KMS-11 (cell line): ENCODE data around the gene SANBR.
"Not testable (repeated sequence)": the region's sequence is repeated elsewhere in the genome, so short reads cannot be mapped to it uniquely, and the experiment has no call there.

Experiments
- H2AFZ ChIP-seq: fragments of 200-600 bp; sonication (generic); 2 replicates; pipeline ENCODE4 v1.6.1; 2016; ENCODE audit warnings: antibody characterized with exemption, mixed run types, low read depth
- H3K27ac ChIP-seq: fragments of 200-600 bp; sonication (generic); 2 replicates; pipeline ENCODE4 v1.6.1; 2016; ENCODE audit warnings: mild to moderate bottlenecking, mixed run types
- H3K27me3 ChIP-seq: fragments of 200-600 bp; sonication (generic); 2 replicates; pipeline ENCODE4 v1.6.1; 2017; ENCODE audit warnings: mild to moderate bottlenecking, low read depth, mixed run types, moderate library complexity; ENCODE audit not compliant: insufficient read depth
- H3K36me3 ChIP-seq: fragments of 200-600 bp; sonication (generic); 2 replicates; pipeline ENCODE4 v1.6.1; 2017; ENCODE audit warnings: mild to moderate bottlenecking, mixed run types; ENCODE audit not compliant: insufficient read depth
- H3K4me1 ChIP-seq: fragments of 200-600 bp; sonication (generic); 2 replicates; pipeline ENCODE4 v1.6.1; 2016; ENCODE audit warnings: mild to moderate bottlenecking, low read depth, mixed run types; ENCODE audit not compliant: poor library complexity, severe bottlenecking
- H3K4me2 ChIP-seq: fragments of 200-600 bp; sonication (generic); 2 replicates; pipeline ENCODE4 v1.7.0; 2016; ENCODE audit warnings: mild to moderate bottlenecking, mixed run types
- H3K4me3 ChIP-seq: fragments of 200-600 bp; sonication (generic); IDR thresholded peaks from 2 replicates; pipeline ENCODE4 v1.6.1; 2017; ENCODE audit warnings: low read depth, low read length, mixed read lengths; ENCODE audit not compliant: insufficient read depth
- H3K79me2 ChIP-seq: fragments of 200-600 bp; sonication (generic); 2 replicates; pipeline ENCODE4 v1.6.1; 2016; ENCODE audit warnings: low read depth, mixed run types; ENCODE audit not compliant: insufficient read depth
- H3K9ac ChIP-seq: fragments of 200-600 bp; sonication (generic); 2 replicates; pipeline ENCODE4 v1.6.1; 2016; ENCODE audit warnings: mild to moderate bottlenecking, mixed run types
- H4K20me1 ChIP-seq: fragments of 200-600 bp; sonication (generic); 2 replicates; pipeline ENCODE4 v1.6.1; 2016; ENCODE audit warnings: mild to moderate bottlenecking, mixed run types; ENCODE audit not compliant: insufficient read depth
- TF ChIP-seq, protein P1 (sequence below): fragments of 200-600 bp; sonication (generic); conservative IDR thresholded peaks from 2 replicates; pipeline ENCODE4 v1.6.1; 2017; ENCODE audit warnings: low read depth, mild to moderate bottlenecking, antibody characterized with exemption, low read length, moderate library complexity, mixed read lengths

SANBR gene

DNA sequence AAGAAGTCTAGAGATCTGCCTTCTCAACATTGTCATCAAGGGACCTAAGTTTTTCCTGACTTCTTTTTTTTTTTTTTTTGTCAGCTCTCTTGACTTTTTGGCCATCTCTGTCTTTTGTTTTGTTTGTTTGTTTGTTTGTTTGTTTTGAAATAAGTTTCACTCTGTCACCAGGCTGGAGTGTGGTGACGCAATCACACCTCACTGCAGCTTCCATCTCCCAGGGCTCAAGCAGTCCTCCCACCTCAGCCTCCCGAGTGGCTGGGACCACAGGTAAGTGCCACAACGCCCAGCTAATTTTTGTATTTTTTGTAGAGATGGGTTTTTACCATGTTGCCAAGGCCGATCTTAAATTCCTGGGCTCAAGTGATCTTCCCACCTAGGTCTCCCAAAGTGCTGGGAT is 42.0 kb upstream of the SANBR start:
- Histone ChIP-seq H3K36me3 (no peaks in the 10 kb centered on the region), H3K79me2 (peaks cover 41% of the 10 kb centered on the region), H3K27ac (no peak overlapping the region), H3K4me3 (no peak overlapping the region), H3K27me3 (no peaks in the 10 kb centered on the region), H3K9ac (no peak overlapping the region), H3K4me2 (no peak overlapping the region), H4K20me1 (no peaks in the 10 kb centered on the region), H3K4me1 (peaks cover 17% of the 10 kb centered on the region), H2AFZ (no peak overlapping the region)
- TF ChIP-seq, protein P1, sequence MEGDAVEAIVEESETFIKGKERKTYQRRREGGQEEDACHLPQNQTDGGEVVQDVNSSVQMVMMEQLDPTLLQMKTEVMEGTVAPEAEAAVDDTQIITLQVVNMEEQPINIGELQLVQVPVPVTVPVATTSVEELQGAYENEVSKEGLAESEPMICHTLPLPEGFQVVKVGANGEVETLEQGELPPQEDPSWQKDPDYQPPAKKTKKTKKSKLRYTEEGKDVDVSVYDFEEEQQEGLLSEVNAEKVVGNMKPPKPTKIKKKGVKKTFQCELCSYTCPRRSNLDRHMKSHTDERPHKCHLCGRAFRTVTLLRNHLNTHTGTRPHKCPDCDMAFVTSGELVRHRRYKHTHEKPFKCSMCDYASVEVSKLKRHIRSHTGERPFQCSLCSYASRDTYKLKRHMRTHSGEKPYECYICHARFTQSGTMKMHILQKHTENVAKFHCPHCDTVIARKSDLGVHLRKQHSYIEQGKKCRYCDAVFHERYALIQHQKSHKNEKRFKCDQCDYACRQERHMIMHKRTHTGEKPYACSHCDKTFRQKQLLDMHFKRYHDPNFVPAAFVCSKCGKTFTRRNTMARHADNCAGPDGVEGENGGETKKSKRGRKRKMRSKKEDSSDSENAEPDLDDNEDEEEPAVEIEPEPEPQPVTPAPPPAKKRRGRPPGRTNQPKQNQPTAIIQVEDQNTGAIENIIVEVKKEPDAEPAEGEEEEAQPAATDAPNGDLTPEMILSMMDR: no peak

DNA sequence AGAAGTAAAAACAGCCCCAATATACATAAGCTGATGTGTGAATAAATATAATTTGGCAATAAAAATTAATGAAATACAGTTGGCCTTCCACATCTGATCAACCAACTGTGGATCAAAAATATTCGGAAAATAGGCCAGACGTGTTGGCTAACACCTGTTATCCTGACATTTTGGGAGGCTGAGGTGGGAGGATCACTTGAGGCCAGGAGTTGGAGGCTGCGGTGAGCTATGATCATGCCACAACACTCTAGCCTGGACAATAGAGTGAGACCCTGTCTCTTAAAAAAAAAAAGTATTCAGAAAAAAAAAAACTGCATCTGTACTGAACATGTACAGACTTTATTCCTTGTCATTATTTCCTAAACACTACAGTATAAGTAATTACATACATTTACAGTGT is 36.1 kb upstream of the SANBR start:
- Histone ChIP-seq H3K36me3 (peaks cover 8% of the 10 kb centered on the region; the same call in 1 of the 2 replicates), H4K20me1 (no peaks in the 10 kb centered on the region), H3K4me1 (no peaks in the 10 kb centered on the region), H3K4me2 (no peak overlapping the region), H3K27me3 (no peaks in the 10 kb centered on the region), H3K9ac (no peak overlapping the region), H2AFZ (no peak overlapping the region), H3K79me2 (peaks cover 7% of the 10 kb centered on the region; the same call in 1 of the 2 replicates), H3K27ac (no peak overlapping the region), H3K4me3 (no peak overlapping the region)
- TF ChIP-seq, protein P1: no peak

DNA sequence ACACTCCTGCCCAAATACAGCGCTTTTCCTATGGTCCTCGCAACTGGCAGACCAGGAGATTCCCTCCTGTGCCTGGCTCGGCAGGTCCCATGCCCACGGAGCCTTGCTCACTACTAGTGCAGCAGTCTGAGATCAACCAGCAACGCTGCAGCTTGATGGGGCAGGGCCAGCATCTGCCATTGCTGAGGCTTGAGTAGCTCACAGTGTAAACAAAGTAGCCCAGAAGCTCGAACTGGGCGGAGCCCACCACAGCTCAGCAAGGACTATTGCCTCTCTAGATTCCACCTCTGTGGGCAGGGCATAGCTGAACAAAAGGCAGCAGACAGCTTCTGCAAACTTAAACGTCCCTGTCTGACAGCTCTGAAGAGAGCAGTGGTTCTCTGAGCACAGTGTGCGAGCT is 31.1 kb upstream of the SANBR start:
- not testable (repeated sequence) for H3K79me2 ChIP-seq, H4K20me1 ChIP-seq, H3K36me3 ChIP-seq, H3K4me1 ChIP-seq, H3K4me3 ChIP-seq, H3K27ac ChIP-seq, H3K4me2 ChIP-seq, H3K9ac ChIP-seq, H3K27me3 ChIP-seq, H2AFZ ChIP-seq

DNA sequence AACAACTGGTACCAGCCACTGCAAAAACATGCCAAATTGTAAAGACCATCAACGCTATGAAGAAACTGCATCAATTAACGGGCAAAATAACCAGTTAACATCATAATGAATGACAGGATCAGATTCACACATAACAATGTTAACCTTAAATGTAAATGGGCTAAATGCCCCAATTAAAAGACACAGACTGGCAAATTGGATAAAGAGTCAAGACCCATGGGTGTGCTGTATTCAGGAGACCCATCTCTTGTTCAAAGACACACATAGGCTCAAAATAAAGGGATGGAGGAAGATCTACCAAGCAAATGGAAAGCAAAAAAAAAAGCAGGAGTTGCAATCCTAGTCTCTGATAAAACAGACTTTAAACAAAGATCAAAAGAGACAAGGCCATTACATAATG is 29.0 kb upstream of the SANBR start:
- not testable (repeated sequence) for H3K79me2 ChIP-seq, H3K27me3 ChIP-seq, H3K9ac ChIP-seq, H3K4me2 ChIP-seq, H3K27ac ChIP-seq, H4K20me1 ChIP-seq, H3K4me3 ChIP-seq, H3K4me1 ChIP-seq, H3K36me3 ChIP-seq, H2AFZ ChIP-seq

DNA sequence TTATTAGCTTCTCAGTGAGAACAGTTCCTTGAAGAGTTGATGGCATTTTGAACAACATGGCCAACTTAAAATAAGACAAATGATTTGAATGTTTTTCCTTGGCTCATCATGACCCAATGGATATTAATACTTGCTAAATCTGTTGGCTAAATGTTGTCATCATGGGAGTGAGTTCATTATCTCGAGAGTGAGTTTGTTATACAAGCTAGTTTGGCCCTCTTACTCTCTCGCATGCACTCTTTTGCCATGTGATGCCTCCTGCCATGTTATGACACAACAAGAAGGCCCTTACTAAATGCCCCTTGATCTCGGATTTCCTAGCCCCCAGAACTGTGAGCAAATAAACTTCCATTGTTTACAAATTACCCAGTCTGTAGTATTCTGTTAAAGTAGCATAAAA is 22.9 kb upstream of the SANBR start:
- no peaks in the 10 kb centered on the region for H4K20me1 ChIP-seq
- no peak overlapping the region for H3K9ac ChIP-seq
- H3K4me2 ChIP-seq: no peak overlapping the region
- no peak overlapping the region for H3K4me3 ChIP-seq
- H2AFZ ChIP-seq: no peak overlapping the region
- H3K36me3 ChIP-seq: no peaks in the 10 kb centered on the region
- no peak overlapping the region for H3K27ac ChIP-seq
- no peaks in the 10 kb centered on the region for H3K4me1 ChIP-seq
- TF ChIP-seq, protein P1: no peak
- no peaks in the 10 kb centered on the region for H3K79me2 ChIP-seq
- no peaks in the 10 kb centered on the region for H3K27me3 ChIP-seq
